Sigmoid colon (tissue), 7 donors: ENCODE data around the gene GRIK5. TPM values are rescaled to one million over a fixed set of nuclear protein-coding genes. Genes with fewer than 3 reads are reported as not detected.

Source experiments
- DNase-seq: peaks from one replicate; pipeline ENCODE4 v3.0.0-alpha.2; 2019
- H3K27ac ChIP-seq, 4 donors: fragments of 200-600 bp; sonication (generic); one replicate each; pipeline ENCODE4 v1.5.1; 2016 to 2019; ENCODE audit warnings: mild to moderate bottlenecking in 1 of 4
- H3K27me3 ChIP-seq, 3 donors: fragments of 200-600 bp; sonication (generic); one replicate each; pipeline ENCODE4 v1.5.1; 2019; ENCODE audit warnings: mild to moderate bottlenecking in 1 of 3
- H3K36me3 ChIP-seq, 4 donors: fragments of 200-600 bp; sonication (generic); one replicate each; pipeline ENCODE4 v1.5.1; 2016 to 2019
- H3K4me1 ChIP-seq, 4 donors: fragments of 200-600 bp; sonication (generic); one replicate each; pipeline ENCODE4 v1.5.1; 2017 to 2019
- H3K4me3 ChIP-seq, 4 donors: fragments of 200-600 bp; sonication (generic); one replicate each; pipeline ENCODE4 v1.5.1; 2017 to 2019; ENCODE audit warnings: mild to moderate bottlenecking in 2 of 4, moderate library complexity in 1 of 4
- H3K9me3 ChIP-seq, 4 donors: fragments of 200-600 bp in 3 of 4; sonication (generic) in 3 of 4; one replicate each; pipeline versions ENCODE4 v1.5.1 to v1.6.1; 2013 to 2019
- EP300 ChIP-seq, 4 donors: sonication (generic); formaldehyde crosslinking; IDR thresholded peaks; one replicate each; pipeline ENCODE4 v1.6.1; 2017; ENCODE audit warnings: antibody characterized with exemption in 4 of 4
- POLR2A ChIP-seq, 2 donors: fragments of 450-650 bp; IDR thresholded peaks; one replicate each; pipeline ENCODE4 v1.6.1; 2016; ENCODE audit warnings: antibody characterized with exemption in 2 of 2, mild to moderate bottlenecking in 2 of 2, moderate library complexity in 2 of 2
- POLR2AphosphoS5 ChIP-seq, 4 donors: sonication (generic); formaldehyde crosslinking; IDR thresholded peaks; one replicate each; pipeline ENCODE4 v1.6.1; 2017; ENCODE audit warnings: antibody characterized with exemption in 4 of 4
- WGBS, 2 donors: extraction: QIAGEN DNeasy Blood & Tissue Kit; methylation state at CpG; one replicate each; pipeline ENCODE4 v1.1.7; 2013; 5-methylcytosine and 5-hydroxymethylcytosine counted together
- intact Hi-C: fragments of 100-400 bp; cut with DNase I; formaldehyde crosslinking; loops from one replicate; pipeline ENCODE4 v1.15.1; 2023
- polyA plus RNA-seq, 3 donors: library from polyadenylated mRNA; stranded (reverse); fragments of 200-250 nt; gene quantifications; one replicate each; pipeline ENCODE4 v1.2.3, GENCODE V29; 2013
- total RNA-seq, 4 donors: library from RNA; depleted of rRNA; stranded (reverse); fragments of >200 nt; gene quantifications; one replicate each; pipeline ENCODE4 v1.1.0, GENCODE V29; 2016
- TF ChIP-seq, protein P1 (sequence below), 4 experiments: fragments of 450-650 bp in 3 of 4; fragments of 200-600 bp in 1 of 4; IDR thresholded peaks; one replicate each; pipeline ENCODE4 v1.5.1; 2016 to 2019; ENCODE audit warnings: antibody characterized with exemption in 4 of 4, mild to moderate bottlenecking in 3 of 4, moderate library complexity in 2 of 4
- donor health status: healthy with polysubstance abuse.
- donor health status: Bipolar disorder and iron deficiency.
- donor health status: healthy.

GRIK5 gene
- total and polyA plus RNA-seq, 7 donors: under 0.01 to 23.3 (median 10.3) TPM; not detected in 1

DNA sequence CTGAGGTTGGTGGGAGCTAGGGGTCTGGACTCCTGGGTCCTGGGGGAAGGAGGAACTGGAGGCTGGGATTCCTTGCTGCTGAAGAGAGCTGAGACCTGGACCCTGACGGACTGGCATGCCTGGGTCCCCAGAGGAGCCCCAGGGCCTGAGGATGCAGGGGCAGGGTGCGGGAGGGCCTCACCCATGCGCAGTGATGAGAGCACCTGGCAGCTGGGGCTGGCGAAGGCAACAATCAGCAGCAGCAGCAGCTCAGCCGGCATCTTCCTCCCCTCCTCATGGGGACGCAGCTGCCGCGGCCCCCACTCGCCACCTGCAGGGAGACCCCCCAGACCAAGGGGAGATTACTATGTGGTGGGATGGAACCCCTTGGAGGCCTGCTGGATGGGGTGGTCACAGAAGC, 4.5 kb downstream of the GRIK5 start:
- peaks cover 0 to 34% (median 21%) of the 10 kb centered on the region in 4 donors for H3K4me1 ChIP-seq
- DNase-seq: no peak
- H3K27me3 ChIP-seq: no peaks in the 10 kb centered on the region
- intact Hi-C loops: no loop called here
- H3K4me3 ChIP-seq: no peak overlapping the region
- WGBS, 2 donors: 91 to 94% methylated on average over 9 of the region's 9 CpGs
- no peak for TF ChIP-seq POLR2A (IDR thresholded peaks at IDR 0.05)
- no peak for TF ChIP-seq POLR2AphosphoS5 (IDR thresholded peaks at IDR 0.05)
- TF ChIP-seq, protein P1, sequence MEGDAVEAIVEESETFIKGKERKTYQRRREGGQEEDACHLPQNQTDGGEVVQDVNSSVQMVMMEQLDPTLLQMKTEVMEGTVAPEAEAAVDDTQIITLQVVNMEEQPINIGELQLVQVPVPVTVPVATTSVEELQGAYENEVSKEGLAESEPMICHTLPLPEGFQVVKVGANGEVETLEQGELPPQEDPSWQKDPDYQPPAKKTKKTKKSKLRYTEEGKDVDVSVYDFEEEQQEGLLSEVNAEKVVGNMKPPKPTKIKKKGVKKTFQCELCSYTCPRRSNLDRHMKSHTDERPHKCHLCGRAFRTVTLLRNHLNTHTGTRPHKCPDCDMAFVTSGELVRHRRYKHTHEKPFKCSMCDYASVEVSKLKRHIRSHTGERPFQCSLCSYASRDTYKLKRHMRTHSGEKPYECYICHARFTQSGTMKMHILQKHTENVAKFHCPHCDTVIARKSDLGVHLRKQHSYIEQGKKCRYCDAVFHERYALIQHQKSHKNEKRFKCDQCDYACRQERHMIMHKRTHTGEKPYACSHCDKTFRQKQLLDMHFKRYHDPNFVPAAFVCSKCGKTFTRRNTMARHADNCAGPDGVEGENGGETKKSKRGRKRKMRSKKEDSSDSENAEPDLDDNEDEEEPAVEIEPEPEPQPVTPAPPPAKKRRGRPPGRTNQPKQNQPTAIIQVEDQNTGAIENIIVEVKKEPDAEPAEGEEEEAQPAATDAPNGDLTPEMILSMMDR (IDR thresholded peaks at IDR 0.05): no peak
- no peak for TF ChIP-seq EP300 (IDR thresholded peaks at IDR 0.05)
- no peaks in the 10 kb centered on the region for H3K9me3 ChIP-seq
- peaks cover 6 to 45% (median 18%) of the 10 kb centered on the region in 4 donors for H3K36me3 ChIP-seq
- H3K27ac ChIP-seq: no peak overlapping the region

DNA sequence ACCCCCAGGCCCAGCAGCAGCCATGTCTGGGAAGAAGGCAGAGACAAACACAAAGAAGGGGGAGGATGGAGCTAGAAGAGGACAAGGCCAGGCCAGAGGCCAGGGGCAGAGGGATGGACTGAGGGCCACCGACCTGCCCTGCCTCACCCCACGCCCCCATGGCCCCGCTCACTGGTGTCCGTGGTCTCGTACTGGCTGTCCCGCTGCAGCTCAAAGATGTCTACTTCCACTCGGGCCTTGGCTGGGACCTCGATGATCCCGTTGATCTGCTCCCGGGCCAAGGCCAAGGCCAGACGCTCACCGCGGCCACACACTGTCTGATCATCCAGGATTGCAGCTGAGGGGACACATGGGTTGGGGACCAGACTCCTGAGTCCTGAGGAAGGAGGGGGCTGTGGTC, 5.0 kb downstream of the GRIK5 start:
- intact Hi-C loops: no loop called here
- Histone ChIP-seq H3K36me3 (peaks cover 6 to 45% (median 18%) of the 10 kb centered on the region in 4 donors), H3K4me1 (peaks cover 0 to 30% (median 17%) of the 10 kb centered on the region in 4 donors), H3K27me3 (no peaks in the 10 kb centered on the region), H3K27ac (no peak overlapping the region), H3K4me3 (no peak overlapping the region), H3K9me3 (no peaks in the 10 kb centered on the region)
- DNase-seq: no peak
- 90 to 91% methylated on average over 13 of the region's 13 CpGs for WGBS, 2 donors
- TF ChIP-seq POLR2AphosphoS5 (IDR thresholded peaks at IDR 0.05) (no peak), EP300 (IDR thresholded peaks at IDR 0.05) (no peak), POLR2A (IDR thresholded peaks at IDR 0.05) (no peak)
- TF ChIP-seq, protein P1 (IDR thresholded peaks at IDR 0.05): no peak

DNA sequence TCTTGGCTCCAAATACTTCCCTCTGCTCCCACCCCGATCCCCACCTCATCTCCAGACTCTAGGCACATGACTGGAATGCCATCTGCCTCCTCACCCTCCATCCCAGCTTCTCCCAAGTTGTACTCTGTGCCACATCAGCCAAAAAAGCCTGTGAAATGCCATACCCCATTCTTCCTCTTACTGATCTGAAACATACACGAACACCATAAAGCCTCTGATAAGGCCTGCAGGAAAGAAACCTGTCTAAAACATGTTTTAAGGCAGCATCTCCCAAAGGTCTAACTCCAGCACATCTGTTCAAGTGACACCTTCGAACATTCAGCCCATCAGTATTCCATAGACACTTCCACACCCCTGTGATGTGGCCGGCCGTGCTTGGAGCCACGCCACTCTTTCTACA, 5.6 kb downstream of the GRIK5 start:
- H3K4me3 ChIP-seq: no peak overlapping the region
- peaks cover 6 to 51% (median 18%) of the 10 kb centered on the region in 4 donors for H3K36me3 ChIP-seq
- no peak overlapping the region for H3K27ac ChIP-seq
- WGBS, 2 donors: 84 to 88% methylated on average over 6 of the region's 6 CpGs
- DNase-seq: no peak
- intact Hi-C loops: no loop called here
- peaks cover 0 to 24% (median 12%) of the 10 kb centered on the region in 4 donors for H3K4me1 ChIP-seq
- no peaks in the 10 kb centered on the region for H3K9me3 ChIP-seq
- TF ChIP-seq POLR2AphosphoS5 (IDR thresholded peaks at IDR 0.05): no peak
- no peak for TF ChIP-seq EP300 (IDR thresholded peaks at IDR 0.05)
- TF ChIP-seq, protein P1 (IDR thresholded peaks at IDR 0.05): no peak
- TF ChIP-seq POLR2A (IDR thresholded peaks at IDR 0.05): no peak
- no peaks in the 10 kb centered on the region for H3K27me3 ChIP-seq

DNA sequence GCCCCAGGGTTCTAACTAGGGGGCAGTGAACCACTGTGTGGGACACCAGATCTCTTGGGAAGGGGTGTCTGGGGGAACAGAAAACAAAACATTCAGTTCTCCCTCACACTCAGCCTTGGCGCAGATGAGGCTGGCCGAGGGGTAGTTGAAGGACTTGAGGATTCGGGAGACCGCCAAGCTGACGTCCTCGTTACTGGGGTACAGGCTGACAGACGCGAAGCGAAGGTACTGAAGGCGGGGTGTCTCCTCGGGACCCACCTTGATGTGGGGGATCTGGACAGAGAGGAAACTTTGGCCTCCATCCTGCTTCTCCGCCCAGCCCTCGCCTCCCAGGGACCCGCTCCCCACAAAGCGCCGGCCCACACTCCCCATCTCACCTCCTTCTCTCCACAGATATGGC, 7.6 kb downstream of the GRIK5 start:
- intact Hi-C loops: no loop called here
- DNase-seq: no peak
- Histone ChIP-seq H3K27me3 (no peaks in the 10 kb centered on the region), H3K4me1 (peaks cover 0 to 3% (median 0%) of the 10 kb centered on the region in 4 donors), H3K27ac (no peak overlapping the region), H3K9me3 (no peaks in the 10 kb centered on the region), H3K4me3 (no peak overlapping the region), H3K36me3 (peaks cover 6 to 71% (median 19%) of the 10 kb centered on the region in 4 donors)
- TF ChIP-seq EP300 (IDR thresholded peaks at IDR 0.05): no peak
- TF ChIP-seq, protein P1 (IDR thresholded peaks at IDR 0.05): no peak
- no peak for TF ChIP-seq POLR2A (IDR thresholded peaks at IDR 0.05)
- TF ChIP-seq POLR2AphosphoS5 (IDR thresholded peaks at IDR 0.05): no peak
- 96 to 97% methylated on average over 16 of the region's 16 CpGs for WGBS, 2 donors

DNA sequence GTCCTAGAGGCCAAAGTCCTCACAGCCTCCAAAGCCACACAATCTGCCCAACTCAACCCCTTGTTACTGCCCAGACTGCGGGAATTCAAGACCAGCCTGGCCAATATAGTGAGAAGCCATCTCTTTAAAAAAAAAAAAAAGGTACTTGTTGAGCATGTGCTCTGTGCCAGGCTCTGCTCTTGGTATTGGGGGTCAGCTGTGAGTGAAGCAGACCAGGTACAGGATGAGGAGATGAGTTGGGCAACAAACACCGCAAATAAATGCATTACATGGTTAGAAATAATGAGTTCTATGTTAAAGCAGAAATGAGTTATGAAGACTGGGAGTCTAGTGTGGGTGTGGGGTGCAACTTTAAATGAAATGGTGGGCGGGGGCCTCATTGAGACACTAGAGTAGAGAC, 9.9 kb downstream of the GRIK5 start:
- Histone ChIP-seq H3K36me3 (peaks cover 14 to 84% (median 17%) of the 10 kb centered on the region in 4 donors), H3K4me1 (no peaks in the 10 kb centered on the region), H3K9me3 (no peaks in the 10 kb centered on the region), H3K27me3 (no peaks in the 10 kb centered on the region), H3K27ac (no peak overlapping the region), H3K4me3 (no peak overlapping the region)
- WGBS, 2 donors: 87 to 91% methylated on average over 3 of the region's 3 CpGs
- no peak for DNase-seq
- TF ChIP-seq POLR2A (IDR thresholded peaks at IDR 0.05): no peak
- no peak for TF ChIP-seq POLR2AphosphoS5 (IDR thresholded peaks at IDR 0.05)
- TF ChIP-seq, protein P1 (IDR thresholded peaks at IDR 0.05): no peak
- TF ChIP-seq EP300 (IDR thresholded peaks at IDR 0.05): no peak
- intact Hi-C loops: no loop called here
